ENCODE measurements around the gene PRRC2B.
"Not testable (repeated sequence)": the region's sequence is repeated elsewhere in the genome, so short reads cannot be mapped to it uniquely, and the experiment has no call there.

The PRRC2B gene

GRCh38 chr9:131434673-131435072 is 40.8 kb downstream of the PRRC2B start:
- no peak for DNase-seq (ENCODE audit: low read depth)

GRCh38 chr9:131436376-131436775 is 42.5 kb downstream of the PRRC2B start:
- DNase-seq (ENCODE audit: low read depth) = no peak

- DNase-seq (ENCODE audit: low read depth) = no peak
Measured at GRCh38 chr9:131436865-131437271, 43.0 kb downstream of the PRRC2B start.

- DNase-seq (ENCODE audit: low read depth) = no peak
Measured at GRCh38 chr9:131438190-131438589, 44.3 kb downstream of the PRRC2B start.

GRCh38 chr9:131439224-131439623 is 45.3 kb downstream of the PRRC2B start:
- no peak for DNase-seq (ENCODE audit: low read depth)

GRCh38 chr9:131441441-131441840 is 47.6 kb downstream of the PRRC2B start:
- DNase-seq (ENCODE audit: low read depth) = no peak

GRCh38 chr9:131442351-131442750 is 48.5 kb downstream of the PRRC2B start:
- DNase-seq (ENCODE audit: low read depth) = no peak

GRCh38 chr9:131443648-131444047 is 49.8 kb downstream of the PRRC2B start:
- no peak for DNase-seq (ENCODE audit: low read depth)

- DNase-seq (ENCODE audit: low read depth) = no peak
Measured at GRCh38 chr9:131446276-131446675, 52.4 kb downstream of the PRRC2B start.

GRCh38 chr9:131447148-131447547 is 53.3 kb downstream of the PRRC2B start:
- DNase-seq (ENCODE audit: low read depth) = no peak

GRCh38 chr9:131447600-131447999 is 53.7 kb downstream of the PRRC2B start:
- DNase-seq (ENCODE audit: low read depth) = no peak

GRCh38 chr9:131448818-131449217 is 54.9 kb downstream of the PRRC2B start:
- DNase-seq (ENCODE audit: low read depth) = no peak

- no peak for DNase-seq (ENCODE audit: low read depth)
Measured at GRCh38 chr9:131449276-131449675, 55.4 kb downstream of the PRRC2B start.

- DNase-seq (ENCODE audit: low read depth) = no peak
Measured at GRCh38 chr9:131454028-131454427, 60.1 kb downstream of the PRRC2B start.

GRCh38 chr9:131455655-131456054 is 61.8 kb downstream of the PRRC2B start:
- not testable (repeated sequence) for DNase-seq (ENCODE audit: low read depth)

- no peak for DNase-seq (ENCODE audit: low read depth)
Measured at GRCh38 chr9:131457746-131458145, 63.9 kb downstream of the PRRC2B start.

GRCh38 chr9:131459056-131459455 is 65.2 kb downstream of the PRRC2B start:
- DNase-seq (ENCODE audit: low read depth) = no peak

GRCh38 chr9:131461166-131461565 is 67.3 kb downstream of the PRRC2B start:
- DNase-seq (ENCODE audit: low read depth) = no peak

- no peak for DNase-seq (ENCODE audit: low read depth)
Measured at GRCh38 chr9:131464354-131465000, 70.6 kb downstream of the PRRC2B start.

- DNase-seq (ENCODE audit: low read depth) = no peak
Measured at GRCh38 chr9:131465401-131465800, 71.5 kb downstream of the PRRC2B start.

GRCh38 chr9:131467214-131467935 is 73.5 kb downstream of the PRRC2B start:
- no peak for DNase-seq (ENCODE audit: low read depth)

- no peak for DNase-seq (ENCODE audit: low read depth)
Measured at GRCh38 chr9:131468031-131468430, 74.1 kb downstream of the PRRC2B start.

- no peak for DNase-seq (ENCODE audit: low read depth)
Measured at GRCh38 chr9:131469356-131469755, 75.5 kb downstream of the PRRC2B start.

- DNase-seq (ENCODE audit: low read depth) = no peak
Measured at GRCh38 chr9:131469951-131470350, 76.1 kb downstream of the PRRC2B start.
